A549 (cell line): ENCODE measurements around the gene ACVR1C. TPM values are rescaled to one million over a fixed set of nuclear protein-coding genes. Genes with fewer than 3 reads are reported as not detected.

Source experiments
- ATAC-seq, 2 experiments: fragments of 200-7000 bp in 1 of 2; fragments of >200 bp in 1 of 2; cut with Nextera tagmentation in 1 of 2; cut with Tn5 transposase in 1 of 2; 3 replicates each; pipeline versions ENCODE4 v1.8.0 to v1.9.1; 2018 to 2020; ENCODE audit warnings: mild to moderate bottlenecking in 1 of 2, moderate library complexity in 1 of 2
- CTCF ChIA-PET: fragments of 300-600 bp; sonication (Branson Sonifier 250); formaldehyde crosslinking; extraction: SDS; loops from one replicate; lab custom pipeline; 2021; ENCODE audit warnings: antibody characterized with exemption, inconsistent platforms; lab: Yijun Ruan, JAX
- POLR2A ChIA-PET: fragments of 350-600 bp; formaldehyde crosslinking; extraction: SDS; loops from one replicate; lab custom pipeline; 2021; ENCODE audit warnings: antibody characterized with exemption, inconsistent platforms; lab: Yijun Ruan, JAX
- DNase-seq, 2 experiments: peaks; one replicate each; pipeline versions ENCODE4 v3.0.0 to v3.0.0-alpha.2; 2011 to 2016; ENCODE audit warnings: low read depth in 1 of 2, low spot score in 1 of 2
- FAIRE-seq: peaks from 2 replicates; lab custom pipeline; 2011; peaks lifted over from hg19 to GRCh38; lab: Jason Lieb, UNC
- H3K27ac ChIP-seq, 2 experiments: fragments of >200 bp; sonication (Bioruptor Twin); formaldehyde crosslinking; 3 replicates each; pipeline ENCODE4 v1.5.1; 2016 to 2017
- H3K4me1 ChIP-seq: fragments of >200 bp; sonication (Bioruptor Twin); formaldehyde crosslinking; 3 replicates; pipeline ENCODE4 v1.6.1; 2016
- H3K4me2 ChIP-seq: fragments of >200 bp; sonication (Bioruptor Twin); formaldehyde crosslinking; 3 replicates; pipeline ENCODE4 v1.6.1; 2016
- H3K4me3 ChIP-seq: fragments of >200 bp; sonication (Bioruptor Twin); formaldehyde crosslinking; 3 replicates; pipeline ENCODE4 v1.5.1; 2016
- H3K9me3 ChIP-seq: fragments of >200 bp; sonication (Bioruptor Twin); formaldehyde crosslinking; 3 replicates; pipeline ENCODE4 v1.6.1; 2016
- BCL3 ChIP-seq: fragments of >200 bp; sonication (Bioruptor Twin); formaldehyde crosslinking; IDR thresholded peaks from 3 replicates; pipeline ENCODE4 v1.6.1; 2016
- BHLHE40 ChIP-seq: IDR thresholded peaks from 2 replicates; pipeline ENCODE4 v1.6.1; 2012; ENCODE audit warnings: low read depth, low read length, inconsistent platforms
- CEBPB ChIP-seq, 2 experiments: fragments of >200 bp in 1 of 2; sonication (Bioruptor Twin) in 1 of 2; formaldehyde crosslinking in 1 of 2; IDR thresholded peaks; 2 replicates each; pipeline ENCODE4 v1.6.1; 2012 to 2016
- CHD4 ChIP-seq: fragments of 200-600 bp; sonication (generic); IDR thresholded peaks from 2 replicates; pipeline ENCODE4 v1.6.1; 2016; ENCODE audit warnings: antibody characterized with exemption, mild to moderate bottlenecking, borderline replicate concordance
- EHF ChIP-seq: fragments of 250-450 bp; sonication (Bioruptor Pico); IDR thresholded peaks from 2 replicates; pipeline ENCODE4 v1.5.0; 2020; ENCODE audit warnings: mild to moderate bottlenecking
- FOSB ChIP-seq: fragments of 250-450 bp; sonication (Bioruptor Pico); IDR thresholded peaks from 2 replicates; pipeline ENCODE4 v1.5.0; 2020; ENCODE audit warnings: mild to moderate bottlenecking, moderate library complexity
- FOSL2 ChIP-seq, 2 experiments: fragments of 450-650 bp in 1 of 2; fragments of >200 bp in 1 of 2; sonication (Bioruptor Twin) in 1 of 2; formaldehyde crosslinking; IDR thresholded peaks; 2 replicates each; pipeline versions ENCODE4 v1.5.0 to v1.6.1; 2016 to 2020; ENCODE audit warnings: mild to moderate bottlenecking in 1 of 2, moderate library complexity in 1 of 2
- GATA3 ChIP-seq: IDR thresholded peaks from 2 replicates; pipeline ENCODE4 v1.6.1; 2012; ENCODE audit warnings: borderline replicate concordance
- HOXB13 ChIP-seq: fragments of 250-450 bp; sonication (Bioruptor Pico); IDR thresholded peaks from 2 replicates; pipeline ENCODE4 v1.5.0; 2020; ENCODE audit warnings: low read depth, mild to moderate bottlenecking, moderate library complexity
- KDM1A ChIP-seq: fragments of 200-600 bp; sonication (generic); IDR thresholded peaks from 2 replicates; pipeline ENCODE4 v1.6.1; 2016; ENCODE audit warnings: low read depth, mild to moderate bottlenecking
- MAFK ChIP-seq: fragments of 450-650 bp; IDR thresholded peaks from 2 replicates; pipeline ENCODE4 v1.6.1; 2014; ENCODE audit not compliant: partially characterized antibody
- MYC ChIP-seq: IDR thresholded peaks from 2 replicates; pipeline ENCODE4 v1.6.1; 2012; ENCODE audit warnings: mild to moderate bottlenecking, inconsistent platforms, low read length, improper control_type of control experiment, borderline replicate concordance
- NFE2L2 ChIP-seq: fragments of 150-350 bp; conservative IDR thresholded peaks from 2 replicates; pipeline ENCODE4 v1.6.1; 2014; ENCODE audit warnings: low read length
- NPAS2 ChIP-seq: fragments of 250-450 bp; sonication (Bioruptor Pico); IDR thresholded peaks from 2 replicates; pipeline ENCODE4 v1.8.0; 2022; ENCODE audit warnings: mild to moderate bottlenecking, moderate library complexity, borderline replicate concordance
- POLR2A ChIP-seq: IDR thresholded peaks from 2 replicates; pipeline ENCODE4 v1.6.1; 2012; ENCODE audit warnings: mild to moderate bottlenecking, low read length
- ZC3H11A ChIP-seq: fragments of 450-650 bp; IDR thresholded peaks from 2 replicates; pipeline ENCODE4 v1.6.1; 2014; ENCODE audit warnings: antibody characterized with exemption, mild to moderate bottlenecking
- ZNF302 ChIP-seq: fragments of 250-450 bp; sonication (Bioruptor Pico); IDR thresholded peaks from 2 replicates; pipeline ENCODE4 v1.9.0; 2021; ENCODE audit warnings: inconsistent platforms, mild to moderate bottlenecking, moderate library complexity
- ZSCAN20 ChIP-seq: fragments of 250-450 bp; sonication (Bioruptor Pico); IDR thresholded peaks from 2 replicates; pipeline ENCODE4 v1.8.0; 2022; ENCODE audit warnings: mild to moderate bottlenecking, moderate library complexity
- WGBS: methylation state at CpG from one replicate; pipeline ENCODE4 v1.1.6; 2017; ENCODE audit errors: missing lambda C conversion rate; 5-methylcytosine and 5-hydroxymethylcytosine counted together
- polyA plus RNA-seq, 4 experiments: library from polyadenylated mRNA; depleted of rRNA in 3 of 4; stranded (reverse); fragments of >200 nt; fragmentation: RNase III in 1 of 4; extraction: RNeasy Plus Mini Kit Qiagen cat#74134 plus additional on column Dnase treatment in 1 of 4; gene quantifications; 2 replicates in 3 of 4; 3 replicates in 1 of 4; pipeline ENCODE4 v1.2.3, GENCODE V29; 2011 to 2017

ACVR1C gene
- polyA plus RNA-seq, 2 of the 4 experiments (the other 2 are of a cell fraction), result 0.06 TPM; not detected in 1

- Histone ChIP-seq H3K27ac (no peak overlapping the region), H3K4me3 (no peak overlapping the region), H3K4me1 (peaks cover 34% of the 10 kb centered on the region), H3K4me2 (peak overlapping the region; percentile 36), H3K9me3 (no peaks in the 10 kb centered on the region)
- 50% methylated on average over 4 of the region's 4 CpGs for WGBS
- no peak for DNase-seq
- POLR2A ChIA-PET, result no interaction called here
- ATAC-seq, result no peak
- CTCF ChIA-PET, result no interaction called here
- FAIRE-seq, result no peak
- TF ChIP-seq ZSCAN20 (CRISPR knock-in tag) (no peak), FOSL2 (IDR thresholded peaks at IDR 0.05) (no peak), FOSL2 (CRISPR knock-in tag; IDR thresholded peaks at IDR 0.05) (peak; percentile 14; the same call in 1 of the 2 replicates)
Observed at GRCh38 chr2:157486596-157487270, 141.9 kb downstream of the ACVR1C start.

GRCh38 chr2:157480182-157480961 is 148.3 kb downstream of the ACVR1C start:
- CTCF ChIA-PET, result no interaction called here
- H3K4me1 ChIP-seq, result no peaks in the 10 kb centered on the region
- no peak overlapping the region for H3K4me3 ChIP-seq
- no peak overlapping the region for H3K4me2 ChIP-seq
- H3K27ac ChIP-seq, result no peak overlapping the region
- WGBS, result 69% methylated on average over 3 of the region's 3 CpGs
- ATAC-seq (no peak), DNase-seq (no peak), FAIRE-seq (no peak)
- TF ChIP-seq MAFK (peak; percentile 61), BHLHE40 (no peak), HOXB13 (CRISPR knock-in tag) (no peak), FOSB (CRISPR knock-in tag) (no peak), CHD4 (no peak), GATA3 (no peak), CEBPB (IDR thresholded peaks at IDR 0.05) (no peak), EHF (CRISPR knock-in tag) (no peak), NFE2L2 (peak; percentile 86)
- H3K9me3 ChIP-seq, result no peaks in the 10 kb centered on the region
- POLR2A ChIA-PET, result no interaction called here

- DNase-seq, result no peak
Observed at GRCh38 chr2:157479081-157480027, 149.3 kb downstream of the ACVR1C start.

More at GRCh38 chr2:157479081-157480027, 149.3 kb downstream of the ACVR1C start:
- Histone ChIP-seq H3K9me3 (no peaks in the 10 kb centered on the region), H3K27ac (no peak overlapping the region), H3K4me3 (no peak overlapping the region), H3K4me1 (no peaks in the 10 kb centered on the region), H3K4me2 (no peak overlapping the region)
- ATAC-seq (no peak), FAIRE-seq (no peak)
- ChIA-PET CTCF (interaction anchor here (1.0 to 2.4 kb wide), 2 partner anchors 13 to 143 kb away, joined by 3 to 6 read pairs; no protein-coding TSS in a partner anchor), POLR2A (no interaction called here)
- 72% methylated on average over 7 of the region's 7 CpGs for WGBS
- TF ChIP-seq GATA3 (no peak), POLR2A (no peak), KDM1A (no peak), NPAS2 (no peak), FOSL2 (IDR thresholded peaks at IDR 0.05) (no peak), FOSL2 (CRISPR knock-in tag; IDR thresholded peaks at IDR 0.05) (no peak), BCL3 (no peak), MYC (no peak), ZC3H11A (no peak), ZNF302 (no peak)
